ENCODE data around the gene RAD51B. TPM values are rescaled to one million over a fixed set of nuclear protein-coding genes. Genes with fewer than 3 reads are reported as not detected.

The RAD51B gene
- total RNA-seq, 1 experiment from 2014 or later, result 16.7 TPM

- Histone ChIP-seq H3K9me3 (ENCODE audit: control insufficient read depth, low read depth, low read length) (no peaks in the 10 kb centered on the region), H4K5ac (ENCODE audit: insufficient read length, low read depth, low read length) (no peak overlapping the region), H2BK20ac (ENCODE audit: low read depth, low read length, poor library complexity, severe bottlenecking) (no peak overlapping the region), H3K79me1 (ENCODE audit: insufficient read depth, low read depth, low read length, poor library complexity, severe bottlenecking) (no peaks in the 10 kb centered on the region), H4K91ac (ENCODE audit: insufficient read length, low read depth, low read length) (no peak overlapping the region), H3K79me2 (ENCODE audit: insufficient read depth, low read length) (no peaks in the 10 kb centered on the region), H3K4me2 (ENCODE audit: insufficient read depth, insufficient read length, low read length) (no peak overlapping the region), H2BK5ac (ENCODE audit: insufficient read length, low read length) (no peak overlapping the region), H2AFZ (ENCODE audit: low read length) (no peak overlapping the region), H3T11ph (ENCODE audit: low read length) (no peak overlapping the region), H3K27me3 (ENCODE audit: insufficient read depth, low read length) (no peaks in the 10 kb centered on the region), H2BK120ac (ENCODE audit: low read depth, low read length, poor library complexity, severe bottlenecking) (no peak overlapping the region), H3K23me2 (ENCODE audit: insufficient read length, low read depth, low read length, poor library complexity, severe bottlenecking) (no peaks in the 10 kb centered on the region), H3K4me1 (ENCODE audit: insufficient read depth, low read length) (peaks cover 2% of the 10 kb centered on the region; the same call in 1 of the 2 replicates), H2AK5ac (ENCODE audit: insufficient read length, low read length) (no peak overlapping the region), H3K23ac (ENCODE audit: insufficient read length, low read depth, low read length) (no peak overlapping the region), H3K4ac (ENCODE audit: low read depth, low read length) (no peak overlapping the region), H3K9ac (ENCODE audit: extremely low read depth, insufficient read length, low read length) (no peak overlapping the region), H4K8ac (replicated peaks; ENCODE audit: insufficient read length, low read depth, low read length) (no peak overlapping the region), H3K56ac (ENCODE audit: insufficient read length, low read depth, low read length) (no peak overlapping the region), H3K14ac (ENCODE audit: insufficient read depth, low read length) (no peak overlapping the region), H3K18ac (ENCODE audit: insufficient read length, low read depth, low read length) (no peak overlapping the region), H3K27ac (ENCODE audit: insufficient read length, low read depth, low read length) (no peak overlapping the region), H2BK12ac (ENCODE audit: insufficient read length, low read depth, low read length) (no peak overlapping the region), H2BK15ac (ENCODE audit: low read depth, low read length) (no peak overlapping the region), H4K20me1 (ENCODE audit: control insufficient read depth, insufficient read depth, insufficient read length) (no peaks in the 10 kb centered on the region)
- no peak for TF ChIP-seq CTCF (conservative IDR thresholded peaks at IDR 0.05)
- no peak for DNase-seq
- no peak overlapping the region for H3K4me3 Mint-ChIP-seq
- no peaks in the 10 kb centered on the region; a peak in 1 of 7 replicates for H3K36me3 Mint-ChIP-seq (ENCODE audit: insufficient read depth in 1 of 3, low read depth in 3 of 3)
- WGBS (ENCODE audit: extremely low coverage, insufficient read length, low lambda C conversion rate), result no CpG with 5 or more reads among the region's 3 CpGs
- peaks cover 16 to 18% of the 10 kb centered on the region in 2 experiments for H3K4me1 Mint-ChIP-seq
- H3K9me3 Mint-ChIP-seq, result no peaks in the 10 kb centered on the region; a peak in 1 of 5 replicates
- H3K27me3 Mint-ChIP-seq (ENCODE audit: low read depth), result peaks cover 5% of the 10 kb centered on the region; the same call in 1 of the 2 replicates
- no peak overlapping the region for H3K27ac Mint-ChIP-seq
Observed at GRCh38 chr14:68758301-68758700, 938.7 kb downstream of the RAD51B start.
